ENCODE data around the gene ATP2B3.

ATP2B3 gene

DNA sequence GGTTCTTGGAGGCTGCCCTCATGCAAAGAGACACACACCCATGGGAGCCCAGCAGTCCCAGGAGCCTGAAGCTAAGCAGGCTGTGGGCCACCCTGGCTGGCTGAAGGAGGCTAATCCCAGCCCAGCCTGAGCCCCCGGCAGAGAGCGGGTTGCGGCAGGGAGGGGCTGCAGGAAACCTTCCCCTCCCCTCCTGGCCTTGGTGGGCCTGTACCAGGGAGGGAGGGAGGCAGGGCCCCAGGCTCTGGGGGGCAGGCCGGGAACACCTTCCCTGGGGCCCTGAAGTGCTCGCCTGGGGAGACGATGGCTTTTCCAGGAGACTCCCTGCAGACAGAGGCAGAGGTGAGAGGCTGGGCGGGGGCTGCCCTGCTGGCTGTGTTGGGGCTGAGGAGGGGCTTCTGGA is 19.0 kb upstream of the ATP2B3 start:
- Histone ChIP-seq H3K4me3 (ENCODE audit: extremely low read depth, insufficient read depth, low read length, poor library complexity, severe bottlenecking) (no peak overlapping the region), H3K36me3 (ENCODE audit: control insufficient read depth, insufficient read depth, low read length) (no peaks in the 10 kb centered on the region), H3K27ac (ENCODE audit: low read depth, low read length, severe bottlenecking) (no peak overlapping the region), H3K4me1 (ENCODE audit: control insufficient read depth, insufficient read depth, low read length, poor library complexity, severe bottlenecking) (peaks cover 10% of the 10 kb centered on the region), H3K9me3 (ENCODE audit: control insufficient read depth, low read length) (no peaks in the 10 kb centered on the region)
- WGBS, 2 experiments (ENCODE audit: insufficient coverage in 2 of 2): 84 to 100% methylated on average over 1 to 6 of the region's 7 CpGs

DNA sequence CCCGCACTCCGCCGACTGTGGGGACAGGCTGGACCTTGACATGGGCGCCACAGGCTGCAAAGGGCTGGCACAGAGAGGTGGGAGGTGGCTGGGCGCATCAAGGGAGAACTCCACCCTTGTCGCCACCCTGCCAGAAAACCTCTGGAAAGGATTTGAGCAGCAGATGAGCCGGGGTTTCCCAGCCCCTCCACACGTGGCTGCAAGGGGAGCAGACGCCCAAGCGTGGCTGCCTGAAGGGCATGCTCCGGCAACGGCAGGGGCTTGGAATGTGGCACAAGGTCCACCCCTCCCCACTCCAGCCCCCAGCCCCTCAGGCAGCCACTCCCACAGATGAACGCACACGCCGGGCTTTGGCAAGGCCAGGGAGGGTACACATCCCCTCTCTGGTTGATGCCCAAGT is 18.1 kb upstream of the ATP2B3 start:
- no peak overlapping the region for H3K27ac ChIP-seq (ENCODE audit: low read depth, low read length, severe bottlenecking)
- H3K4me3 ChIP-seq (ENCODE audit: extremely low read depth, insufficient read depth, low read length, poor library complexity, severe bottlenecking): no peak overlapping the region
- H3K36me3 ChIP-seq (ENCODE audit: control insufficient read depth, insufficient read depth, low read length): no peaks in the 10 kb centered on the region
- H3K9me3 ChIP-seq (ENCODE audit: control insufficient read depth, low read length): no peaks in the 10 kb centered on the region
- WGBS, 2 experiments (ENCODE audit: insufficient coverage in 2 of 2): 90 to 93% methylated on average over 5 to 8 of the region's 15 CpGs
- H3K4me1 ChIP-seq (ENCODE audit: control insufficient read depth, insufficient read depth, low read length, poor library complexity, severe bottlenecking): peaks cover 1% of the 10 kb centered on the region

DNA sequence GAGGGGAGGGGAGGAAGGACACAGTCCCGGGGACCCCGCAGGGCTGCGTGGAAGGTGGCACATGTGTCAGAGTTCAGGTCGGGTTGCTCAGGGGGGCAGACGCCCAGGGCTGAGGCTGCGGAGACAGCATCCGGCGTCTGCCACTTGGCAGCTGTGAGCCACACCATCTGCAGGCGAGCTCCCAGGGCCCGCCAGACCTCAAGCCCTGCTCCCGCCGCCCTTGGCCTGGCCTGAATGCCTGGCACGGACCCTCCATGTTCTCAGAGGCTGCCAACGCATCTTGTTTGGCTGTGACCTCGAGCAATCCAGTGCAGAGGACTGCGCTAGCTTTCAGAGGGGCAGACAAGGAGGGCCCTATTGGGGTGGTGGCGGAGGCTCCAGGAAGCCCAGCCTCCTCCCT is 17.6 kb upstream of the ATP2B3 start:
- no peaks in the 10 kb centered on the region for H3K4me1 ChIP-seq (ENCODE audit: control insufficient read depth, insufficient read depth, low read length, poor library complexity, severe bottlenecking)
- no peaks in the 10 kb centered on the region for H3K9me3 ChIP-seq (ENCODE audit: control insufficient read depth, low read length)
- H3K4me3 ChIP-seq (ENCODE audit: extremely low read depth, insufficient read depth, low read length, poor library complexity, severe bottlenecking): no peak overlapping the region
- no peak overlapping the region for H3K27ac ChIP-seq (ENCODE audit: low read depth, low read length, severe bottlenecking)
- H3K36me3 ChIP-seq (ENCODE audit: control insufficient read depth, insufficient read depth, low read length): no peaks in the 10 kb centered on the region
- WGBS, 2 experiments (ENCODE audit: insufficient coverage in 2 of 2): 84 to 94% methylated on average over 11 to 15 of the region's 17 CpGs

DNA sequence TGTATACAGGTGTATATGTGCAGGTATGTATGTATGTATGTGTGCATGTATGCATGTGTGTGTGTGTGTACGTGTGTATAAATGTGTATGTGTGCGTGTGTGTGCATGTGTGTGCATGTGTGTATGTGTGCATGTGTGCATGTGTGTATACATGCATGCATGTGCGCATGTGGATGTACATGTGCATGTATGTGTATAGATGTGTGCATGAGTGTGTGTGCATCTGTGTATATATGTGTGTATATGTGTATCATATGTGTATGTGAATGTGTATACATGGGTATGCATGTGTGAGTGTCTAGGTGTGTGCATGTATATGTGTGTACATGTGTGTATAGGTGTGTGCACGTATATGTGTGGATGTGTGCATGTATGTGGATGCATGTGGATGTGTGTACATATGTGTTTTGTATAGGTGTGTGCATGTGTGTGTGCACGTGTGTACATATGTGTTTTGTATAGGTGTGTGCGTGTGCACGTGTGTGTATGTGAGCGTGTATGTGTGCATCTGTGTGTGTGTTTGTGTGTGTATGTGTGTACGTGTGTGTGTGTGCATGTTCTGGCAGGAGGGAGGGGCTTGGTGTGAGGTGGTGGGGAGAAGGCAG is 16.7 kb upstream of the ATP2B3 start:
- Histone ChIP-seq H3K4me3 (ENCODE audit: extremely low read depth, insufficient read depth, low read length, poor library complexity, severe bottlenecking) (no peak overlapping the region), H3K9me3 (ENCODE audit: control insufficient read depth, low read length) (no peaks in the 10 kb centered on the region), H3K4me1 (ENCODE audit: control insufficient read depth, insufficient read depth, low read length, poor library complexity, severe bottlenecking) (no peaks in the 10 kb centered on the region), H3K27ac (ENCODE audit: low read depth, low read length, severe bottlenecking) (no peak overlapping the region), H3K36me3 (ENCODE audit: control insufficient read depth, insufficient read depth, low read length) (no peaks in the 10 kb centered on the region)
- 90% methylated on average over 3 to 8 of the region's 9 CpGs for WGBS, 2 experiments (ENCODE audit: insufficient coverage in 2 of 2)

DNA sequence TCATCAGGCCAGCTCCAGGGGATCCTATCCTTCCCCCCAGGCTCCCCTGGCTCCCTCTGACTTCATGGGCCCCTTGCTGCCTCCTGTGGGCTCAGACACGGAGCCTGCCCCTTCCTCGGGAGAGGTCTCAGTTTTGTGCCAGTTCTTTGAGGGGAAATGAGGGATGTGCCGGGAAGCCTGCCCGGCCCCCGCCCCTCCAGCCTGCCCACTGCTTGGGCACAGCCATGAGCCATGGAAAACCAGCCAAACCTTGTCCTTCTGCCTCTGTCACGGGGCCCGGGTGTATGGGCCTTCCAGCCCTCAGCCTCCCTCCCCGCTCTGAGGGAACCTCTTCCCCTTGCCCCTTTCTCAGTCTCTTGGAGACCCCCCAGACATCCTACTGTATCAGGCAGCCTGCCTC is 15.9 kb upstream of the ATP2B3 start:
- Histone ChIP-seq H3K36me3 (ENCODE audit: control insufficient read depth, insufficient read depth, low read length) (no peaks in the 10 kb centered on the region), H3K27ac (ENCODE audit: low read depth, low read length, severe bottlenecking) (no peak overlapping the region), H3K4me1 (ENCODE audit: control insufficient read depth, insufficient read depth, low read length, poor library complexity, severe bottlenecking) (no peaks in the 10 kb centered on the region), H3K4me3 (ENCODE audit: extremely low read depth, insufficient read depth, low read length, poor library complexity, severe bottlenecking) (no peak overlapping the region), H3K9me3 (ENCODE audit: control insufficient read depth, low read length) (no peaks in the 10 kb centered on the region)
- 100% methylated on average over 4 of the region's 8 CpGs; no CpG with 5 or more reads in 1 of the 2 experiments for WGBS, 2 experiments (ENCODE audit: insufficient coverage in 2 of 2)

DNA sequence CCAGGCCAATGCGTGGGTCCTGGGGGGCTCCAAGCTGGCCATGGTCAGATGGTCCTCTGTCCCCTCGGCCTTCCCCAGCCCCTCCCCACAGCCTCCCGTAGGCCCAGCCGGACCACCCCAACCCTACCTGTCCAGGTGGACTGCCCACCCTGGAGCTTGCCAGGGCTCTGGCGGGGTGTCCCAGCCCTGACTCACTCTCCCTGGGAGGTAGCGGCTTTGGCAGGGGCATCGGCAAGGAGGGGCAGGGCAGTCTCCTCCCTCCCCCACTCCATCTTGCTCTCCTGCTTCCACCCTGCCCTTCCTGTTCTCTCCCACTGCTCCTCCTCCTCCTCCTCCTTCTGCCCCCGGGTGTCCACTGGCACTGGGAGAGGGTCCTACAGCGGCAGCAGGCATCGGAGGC is 15.3 kb upstream of the ATP2B3 start:
- Histone ChIP-seq H3K27ac (ENCODE audit: low read depth, low read length, severe bottlenecking) (no peak overlapping the region), H3K36me3 (ENCODE audit: control insufficient read depth, insufficient read depth, low read length) (no peaks in the 10 kb centered on the region), H3K9me3 (ENCODE audit: control insufficient read depth, low read length) (no peaks in the 10 kb centered on the region), H3K4me1 (ENCODE audit: control insufficient read depth, insufficient read depth, low read length, poor library complexity, severe bottlenecking) (no peaks in the 10 kb centered on the region), H3K4me3 (ENCODE audit: extremely low read depth, insufficient read depth, low read length, poor library complexity, severe bottlenecking) (no peak overlapping the region)
- 100% methylated on average over 1 of the region's 10 CpGs; no CpG with 5 or more reads in 1 of the 2 experiments for WGBS, 2 experiments (ENCODE audit: insufficient coverage in 2 of 2)

DNA sequence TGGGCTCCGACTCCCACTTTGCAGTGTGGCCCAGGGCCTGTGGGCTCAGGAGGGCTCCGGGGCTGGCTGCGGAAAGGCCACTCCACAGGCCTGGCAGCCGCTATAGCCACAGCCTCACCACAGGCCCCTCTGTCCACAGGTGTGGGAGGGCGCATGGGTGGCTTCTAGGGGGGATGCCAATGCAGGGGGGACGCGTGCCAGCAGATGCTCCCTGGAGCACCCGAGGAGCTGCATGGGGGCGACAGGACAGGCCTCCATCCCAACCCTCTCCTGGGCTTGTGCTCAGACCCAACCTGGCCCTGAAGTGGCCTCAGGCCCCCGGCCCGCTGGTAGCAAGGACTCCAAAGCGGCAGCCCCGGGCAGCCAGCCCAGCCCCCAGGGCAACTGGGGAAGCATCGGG is 14.6 kb upstream of the ATP2B3 start:
- no peaks in the 10 kb centered on the region for H3K36me3 ChIP-seq (ENCODE audit: control insufficient read depth, insufficient read depth, low read length)
- H3K4me3 ChIP-seq (ENCODE audit: extremely low read depth, insufficient read depth, low read length, poor library complexity, severe bottlenecking): no peak overlapping the region
- no peaks in the 10 kb centered on the region for H3K4me1 ChIP-seq (ENCODE audit: control insufficient read depth, insufficient read depth, low read length, poor library complexity, severe bottlenecking)
- no peaks in the 10 kb centered on the region for H3K9me3 ChIP-seq (ENCODE audit: control insufficient read depth, low read length)
- WGBS, 2 experiments (ENCODE audit: insufficient coverage in 2 of 2): 95 to 100% methylated on average over 1 to 4 of the region's 14 CpGs
- H3K27ac ChIP-seq (ENCODE audit: low read depth, low read length, severe bottlenecking): no peak overlapping the region

DNA sequence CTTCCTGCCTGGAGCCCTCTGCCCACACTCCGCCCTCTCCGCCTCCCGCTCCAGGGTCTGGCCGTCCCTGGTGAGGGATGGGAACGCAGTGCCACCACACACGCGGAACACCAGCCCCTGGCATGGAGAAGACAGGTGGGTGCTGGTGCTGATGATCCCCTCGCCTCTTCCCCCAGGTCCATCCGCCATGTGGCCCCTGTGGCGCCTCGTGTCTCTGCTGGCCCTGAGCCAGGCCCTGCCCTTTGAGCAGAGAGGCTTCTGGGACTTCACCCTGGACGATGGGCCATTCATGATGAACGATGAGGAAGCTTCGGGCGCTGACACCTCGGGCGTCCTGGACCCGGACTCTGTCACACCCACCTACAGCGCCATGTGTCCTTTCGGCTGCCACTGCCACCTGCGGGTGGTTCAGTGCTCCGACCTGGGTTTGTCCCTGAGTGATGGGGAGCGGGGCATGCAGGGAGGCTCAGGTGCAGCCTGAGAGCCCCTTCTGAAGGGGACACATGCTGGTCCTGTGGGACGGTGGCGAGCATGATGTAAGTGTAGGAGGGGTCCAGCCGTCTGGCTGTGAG is 12.9 kb upstream of the ATP2B3 start:
- Histone ChIP-seq H3K4me3 (ENCODE audit: extremely low read depth, insufficient read depth, low read length, poor library complexity, severe bottlenecking) (no peak overlapping the region), H3K27ac (ENCODE audit: low read depth, low read length, severe bottlenecking) (no peak overlapping the region), H3K9me3 (ENCODE audit: control insufficient read depth, low read length) (no peaks in the 10 kb centered on the region), H3K4me1 (ENCODE audit: control insufficient read depth, insufficient read depth, low read length, poor library complexity, severe bottlenecking) (no peaks in the 10 kb centered on the region), H3K36me3 (ENCODE audit: control insufficient read depth, insufficient read depth, low read length) (no peaks in the 10 kb centered on the region)
- 83 to 84% methylated on average over 7 to 13 of the region's 26 CpGs for WGBS, 2 experiments (ENCODE audit: insufficient coverage in 2 of 2)

DNA sequence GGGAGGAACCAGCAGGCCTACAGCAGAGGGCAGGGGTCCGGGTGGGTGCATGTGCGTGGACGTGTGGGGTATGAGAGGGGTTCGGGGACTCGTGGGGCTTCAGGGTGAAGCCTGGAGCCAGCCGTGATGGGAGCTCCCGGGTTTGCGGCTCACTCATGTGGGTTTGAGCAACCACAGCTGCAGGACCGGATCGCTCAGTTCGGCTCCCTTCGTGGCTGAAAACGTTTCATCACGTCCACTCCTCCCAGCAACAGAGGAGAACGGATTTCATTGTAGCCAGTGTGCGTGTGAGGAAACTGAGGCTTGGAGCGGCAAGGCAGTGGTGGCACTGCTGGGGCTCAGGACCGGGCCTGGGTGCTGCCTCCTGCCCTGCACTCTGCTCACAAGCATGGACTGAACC is 12.1 kb upstream of the ATP2B3 start:
- H3K9me3 ChIP-seq (ENCODE audit: control insufficient read depth, low read length): no peaks in the 10 kb centered on the region
- 82 to 100% methylated on average over 7 to 8 of the region's 18 CpGs for WGBS, 2 experiments (ENCODE audit: insufficient coverage in 2 of 2)
- no peaks in the 10 kb centered on the region for H3K36me3 ChIP-seq (ENCODE audit: control insufficient read depth, insufficient read depth, low read length)
- no peak overlapping the region for H3K4me3 ChIP-seq (ENCODE audit: extremely low read depth, insufficient read depth, low read length, poor library complexity, severe bottlenecking)
- H3K4me1 ChIP-seq (ENCODE audit: control insufficient read depth, insufficient read depth, low read length, poor library complexity, severe bottlenecking): no peaks in the 10 kb centered on the region
- no peak overlapping the region for H3K27ac ChIP-seq (ENCODE audit: low read depth, low read length, severe bottlenecking)

DNA sequence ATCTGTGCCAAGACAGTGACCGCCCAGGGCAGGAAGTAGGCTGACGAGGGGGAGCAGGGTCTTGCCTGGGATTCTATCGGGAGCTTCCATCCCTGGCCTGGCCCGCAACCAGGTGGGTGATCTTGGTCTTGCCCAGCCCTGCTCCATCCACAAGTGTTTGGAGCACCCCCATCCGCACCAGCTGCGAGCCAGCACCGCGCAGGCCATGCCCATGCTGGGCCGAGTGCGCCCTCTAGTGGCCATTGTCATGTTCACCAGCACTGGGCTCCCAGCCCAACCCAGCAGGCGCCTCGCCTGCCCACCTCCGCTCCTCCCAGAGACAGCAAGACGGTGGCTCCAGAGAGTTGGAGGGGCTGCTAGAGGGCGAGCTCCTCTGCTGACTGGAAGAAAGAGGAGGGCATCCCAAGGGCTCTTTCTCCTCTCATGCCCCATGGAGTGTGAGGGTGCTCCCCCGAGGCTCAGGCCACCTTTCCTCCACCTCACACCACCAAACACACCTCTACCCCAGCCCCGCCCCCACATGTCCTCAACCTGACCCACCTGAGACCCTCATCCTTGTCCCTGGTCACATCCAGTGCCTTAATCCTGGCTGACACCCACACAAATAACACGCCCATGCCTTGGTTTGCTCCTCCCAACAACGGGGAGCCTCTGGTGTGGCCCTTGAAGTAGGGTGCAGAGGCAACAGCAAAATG is 9.8 kb upstream of the ATP2B3 start:
- Histone ChIP-seq H3K36me3 (ENCODE audit: control insufficient read depth, insufficient read depth, low read length) (no peaks in the 10 kb centered on the region), H3K27ac (ENCODE audit: low read depth, low read length, severe bottlenecking) (no peak overlapping the region), H3K4me1 (ENCODE audit: control insufficient read depth, insufficient read depth, low read length, poor library complexity, severe bottlenecking) (no peaks in the 10 kb centered on the region), H3K4me3 (ENCODE audit: extremely low read depth, insufficient read depth, low read length, poor library complexity, severe bottlenecking) (no peak overlapping the region), H3K9me3 (ENCODE audit: control insufficient read depth, low read length) (no peaks in the 10 kb centered on the region)
- 27 to 100% methylated on average over 1 to 9 of the region's 19 CpGs for WGBS, 2 experiments (ENCODE audit: insufficient coverage in 2 of 2)

DNA sequence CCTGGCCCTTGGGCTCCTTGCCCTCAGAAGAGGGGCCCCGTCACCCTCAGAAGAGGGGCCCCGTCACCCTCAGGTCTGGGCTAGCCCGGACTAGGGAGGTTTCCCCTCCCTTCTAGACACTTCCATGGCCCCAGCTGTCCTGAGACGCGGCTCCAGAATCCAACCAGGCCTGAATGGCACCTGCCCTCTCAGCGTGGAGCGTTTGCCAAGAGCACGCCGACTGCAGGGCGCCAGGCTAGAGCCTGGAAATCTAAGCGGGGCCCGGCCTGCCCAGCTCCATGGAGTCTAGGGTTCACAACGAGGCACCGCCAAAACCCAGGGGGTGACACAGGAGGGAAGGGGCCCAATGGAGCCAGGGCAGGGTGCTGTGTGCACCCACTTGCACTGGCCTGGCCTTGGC is 7.8 kb upstream of the ATP2B3 start:
- no peak overlapping the region for H3K27ac ChIP-seq (ENCODE audit: low read depth, low read length, severe bottlenecking)
- H3K9me3 ChIP-seq (ENCODE audit: control insufficient read depth, low read length): no peaks in the 10 kb centered on the region
- no peaks in the 10 kb centered on the region for H3K36me3 ChIP-seq (ENCODE audit: control insufficient read depth, insufficient read depth, low read length)
- H3K4me3 ChIP-seq (ENCODE audit: extremely low read depth, insufficient read depth, low read length, poor library complexity, severe bottlenecking): no peak overlapping the region
- WGBS, 2 experiments (ENCODE audit: insufficient coverage in 2 of 2): 92 to 95% methylated on average over 4 to 14 of the region's 14 CpGs
- H3K4me1 ChIP-seq (ENCODE audit: control insufficient read depth, insufficient read depth, low read length, poor library complexity, severe bottlenecking): no peaks in the 10 kb centered on the region
